ENCODE data around the gene PEX14.

PEX14 gene

GRCh38 chr1:10589074-10589473 lies 114.3 kb downstream of the PEX14 start:
- no peak for TF ChIP-seq EZH2 (IDR thresholded peaks at IDR 0.05; ENCODE audit: borderline replicate concordance, low read length)
- Histone ChIP-seq H3K36me3 (ENCODE audit: insufficient read depth, low read length) (no peaks in the 10 kb centered on the region), H3K27me3 (ENCODE audit: insufficient read depth, low read length) (no peaks in the 10 kb centered on the region), H3K27ac (ENCODE audit: low read depth, low read length, poor library complexity, severe bottlenecking) (no peak overlapping the region), H2AFZ (ENCODE audit: low read length) (no peak overlapping the region), H3K4me2 (ENCODE audit: low read length) (no peak overlapping the region), H3K9me3 (ENCODE audit: low read length) (no peaks in the 10 kb centered on the region), H3K4me3 (ENCODE audit: low read depth, low read length, poor library complexity, severe bottlenecking) (no peak overlapping the region), H3F3A (ENCODE audit: insufficient read depth, low read length) (no peaks in the 10 kb centered on the region), H4K20me1 (ENCODE audit: insufficient read depth, low read length) (no peaks in the 10 kb centered on the region), H3K79me2 (ENCODE audit: insufficient read depth, low read length) (no peaks in the 10 kb centered on the region), H3K4me1 (ENCODE audit: insufficient read depth, low read length, severe bottlenecking) (no peaks in the 10 kb centered on the region), H3K9me2 (ENCODE audit: low read depth, low read length) (no peaks in the 10 kb centered on the region), H3K9ac (ENCODE audit: low read length) (no peak overlapping the region)

GRCh38 chr1:10591010-10591409 lies 116.3 kb downstream of the PEX14 start:
- no peak overlapping the region for H3K27ac ChIP-seq (ENCODE audit: low read depth, low read length, poor library complexity, severe bottlenecking)
- no peak overlapping the region for H2AFZ ChIP-seq (ENCODE audit: low read length)
- TF ChIP-seq CTCF (IDR thresholded peaks at IDR 0.05; ENCODE audit: low read length) = no peak
- TF ChIP-seq EZH2 (IDR thresholded peaks at IDR 0.05; ENCODE audit: borderline replicate concordance, low read length) = no peak
- H4K20me1 ChIP-seq (ENCODE audit: insufficient read depth, low read length) = no peaks in the 10 kb centered on the region
- H3K4me3 ChIP-seq (ENCODE audit: low read depth, low read length, poor library complexity, severe bottlenecking) = no peak overlapping the region
- no peaks in the 10 kb centered on the region for H3K9me3 ChIP-seq (ENCODE audit: low read length)
- H3K27me3 ChIP-seq (ENCODE audit: insufficient read depth, low read length) = no peaks in the 10 kb centered on the region
- H3K9me2 ChIP-seq (ENCODE audit: low read depth, low read length) = no peaks in the 10 kb centered on the region
- H3K36me3 ChIP-seq (ENCODE audit: insufficient read depth, low read length) = no peaks in the 10 kb centered on the region
- H3K4me1 ChIP-seq (ENCODE audit: insufficient read depth, low read length, severe bottlenecking) = no peaks in the 10 kb centered on the region
- H3K4me2 ChIP-seq (ENCODE audit: low read length) = no peak overlapping the region
- H3F3A ChIP-seq (ENCODE audit: insufficient read depth, low read length) = no peaks in the 10 kb centered on the region
- no peaks in the 10 kb centered on the region for H3K79me2 ChIP-seq (ENCODE audit: insufficient read depth, low read length)
- no peak overlapping the region for H3K9ac ChIP-seq (ENCODE audit: low read length)

GRCh38 chr1:10592373-10592772 lies 117.6 kb downstream of the PEX14 start:
- no peak overlapping the region for H3K9ac ChIP-seq (ENCODE audit: low read length)
- no peaks in the 10 kb centered on the region for H3K9me3 ChIP-seq (ENCODE audit: low read length)
- no peaks in the 10 kb centered on the region for H3K9me2 ChIP-seq (ENCODE audit: low read depth, low read length)
- no peaks in the 10 kb centered on the region for H4K20me1 ChIP-seq (ENCODE audit: insufficient read depth, low read length)
- TF ChIP-seq CTCF (IDR thresholded peaks at IDR 0.05; ENCODE audit: low read length) = no peak
- TF ChIP-seq EZH2 (IDR thresholded peaks at IDR 0.05; ENCODE audit: borderline replicate concordance, low read length) = no peak
- H3K27ac ChIP-seq (ENCODE audit: low read depth, low read length, poor library complexity, severe bottlenecking) = no peak overlapping the region
- H3K4me1 ChIP-seq (ENCODE audit: insufficient read depth, low read length, severe bottlenecking) = no peaks in the 10 kb centered on the region
- H3K4me2 ChIP-seq (ENCODE audit: low read length) = no peak overlapping the region
- no peaks in the 10 kb centered on the region for H3K79me2 ChIP-seq (ENCODE audit: insufficient read depth, low read length)
- H3K36me3 ChIP-seq (ENCODE audit: insufficient read depth, low read length) = no peaks in the 10 kb centered on the region
- no peaks in the 10 kb centered on the region for H3K27me3 ChIP-seq (ENCODE audit: insufficient read depth, low read length)
- H3F3A ChIP-seq (ENCODE audit: insufficient read depth, low read length) = no peaks in the 10 kb centered on the region
- H2AFZ ChIP-seq (ENCODE audit: low read length) = no peak overlapping the region
- H3K4me3 ChIP-seq (ENCODE audit: low read depth, low read length, poor library complexity, severe bottlenecking) = no peak overlapping the region

DNA sequence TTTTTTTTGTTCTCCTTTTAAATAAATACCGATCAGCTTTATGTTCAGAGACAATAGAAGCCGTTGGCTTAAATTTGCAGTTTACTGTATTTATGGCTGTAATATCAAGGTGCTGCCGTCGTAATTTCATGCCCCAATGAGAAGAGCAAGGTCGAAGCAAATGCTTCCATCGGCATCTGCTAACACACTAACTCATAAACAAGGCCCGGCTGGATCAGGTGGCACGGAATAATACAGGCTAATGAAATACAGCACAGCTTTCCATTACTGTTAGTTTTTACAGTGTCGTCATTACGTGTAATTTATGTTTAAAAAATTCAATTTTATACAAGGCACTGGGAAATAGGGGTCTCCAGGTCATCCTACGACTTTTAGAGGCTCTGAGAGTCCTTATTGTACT lies 119.0 kb downstream of the PEX14 start:
- H3K27ac ChIP-seq (ENCODE audit: low read depth, low read length, poor library complexity, severe bottlenecking) = no peak overlapping the region

More for the DNA sequence above, 119.0 kb downstream of the PEX14 start:
- Histone ChIP-seq H3K79me2 (ENCODE audit: insufficient read depth, low read length) (no peaks in the 10 kb centered on the region), H2AFZ (ENCODE audit: low read length) (no peak overlapping the region), H3K9ac (ENCODE audit: low read length) (no peak overlapping the region), H3K9me2 (ENCODE audit: low read depth, low read length) (no peaks in the 10 kb centered on the region), H3K4me3 (ENCODE audit: low read depth, low read length, poor library complexity, severe bottlenecking) (no peak overlapping the region), H3K36me3 (ENCODE audit: insufficient read depth, low read length) (no peaks in the 10 kb centered on the region), H3K9me3 (ENCODE audit: low read length) (no peaks in the 10 kb centered on the region), H3K4me2 (ENCODE audit: low read length) (no peak overlapping the region), H3K27me3 (ENCODE audit: insufficient read depth, low read length) (no peaks in the 10 kb centered on the region), H3F3A (ENCODE audit: insufficient read depth, low read length) (no peaks in the 10 kb centered on the region), H3K4me1 (ENCODE audit: insufficient read depth, low read length, severe bottlenecking) (no peaks in the 10 kb centered on the region), H4K20me1 (ENCODE audit: insufficient read depth, low read length) (no peaks in the 10 kb centered on the region)
- TF ChIP-seq CTCF (IDR thresholded peaks at IDR 0.05; ENCODE audit: low read length) (no peak), EZH2 (IDR thresholded peaks at IDR 0.05; ENCODE audit: borderline replicate concordance, low read length) (no peak)
